Hepatocyte (in vitro differentiated cells): ENCODE data around the gene SRSF8. TPM values are rescaled to one million over a fixed set of nuclear protein-coding genes. Genes with fewer than 3 reads are reported as not detected.
"Not testable (repeated sequence)": the region's sequence is repeated elsewhere in the genome, so short reads cannot be mapped to it uniquely, and the experiment has no call there.

Experiments
- DNase-seq: peaks from one replicate; pipeline ENCODE4 v3.0.0-alpha.2; 2016; ENCODE audit warnings: low spot score
- H2AFZ ChIP-seq: fragments of 200-600 bp; sonication (generic); 2 replicates; pipeline ENCODE4 v1.6.0; 2016; ENCODE audit warnings: antibody characterized with exemption, mild to moderate bottlenecking
- H3K27ac ChIP-seq: fragments of 200-600 bp; sonication (generic); 2 replicates; pipeline ENCODE4 v1.5.1; 2016; ENCODE audit warnings: mild to moderate bottlenecking
- H3K27me3 ChIP-seq: fragments of 200-600 bp; sonication (generic); 2 replicates; pipeline ENCODE4 v1.6.1; 2016
- H3K36me3 ChIP-seq: fragments of 200-600 bp; sonication (generic); replicated peaks from 2 replicates; pipeline ENCODE4 v1.5.1; 2016; ENCODE audit warnings: low read depth; ENCODE audit not compliant: insufficient read depth
- H3K4me1 ChIP-seq: fragments of 200-600 bp; sonication (generic); 2 replicates; pipeline ENCODE4 v1.5.1; 2016; ENCODE audit warnings: mild to moderate bottlenecking, moderate library complexity; ENCODE audit not compliant: insufficient read depth
- H3K4me2 ChIP-seq: fragments of 200-600 bp; sonication (generic); 2 replicates; pipeline ENCODE4 v1.6.0; 2016
- H3K4me3 ChIP-seq: fragments of 200-600 bp; sonication (generic); 2 replicates; pipeline ENCODE4 v1.5.1; 2016; ENCODE audit warnings: mild to moderate bottlenecking
- H3K79me2 ChIP-seq: fragments of 200-600 bp; sonication (generic); 2 replicates; pipeline ENCODE4 v1.6.0; 2017; ENCODE audit warnings: mild to moderate bottlenecking
- H3K9me2 ChIP-seq: fragments of 200-600 bp; sonication (generic); replicated peaks from 2 replicates; pipeline ENCODE4 v1.6.0; 2017; ENCODE audit warnings: mild to moderate bottlenecking; ENCODE audit not compliant: insufficient read depth
- H3K9me3 ChIP-seq: fragments of 200-600 bp; sonication (generic); 2 replicates; pipeline ENCODE4 v1.5.1; 2016; ENCODE audit warnings: low read depth, mild to moderate bottlenecking
- H4K20me1 ChIP-seq: fragments of 200-600 bp; sonication (generic); 2 replicates; pipeline ENCODE4 v1.6.0; 2016; ENCODE audit warnings: mild to moderate bottlenecking; ENCODE audit not compliant: insufficient read depth, poor library complexity, severe bottlenecking
- CTCF ChIP-seq: fragments of 200-600 bp; sonication (generic); IDR thresholded peaks from 2 replicates; pipeline ENCODE4 v1.5.1; 2016; ENCODE audit warnings: antibody characterized with exemption, mild to moderate bottlenecking; ENCODE audit not compliant: poor library complexity
- EZH2 ChIP-seq: fragments of 200-600 bp; sonication (generic); IDR thresholded peaks from 2 replicates; pipeline ENCODE4 v1.6.1; 2016; ENCODE audit warnings: antibody characterized with exemption, mild to moderate bottlenecking, borderline replicate concordance
- EZH2phosphoT487 ChIP-seq: fragments of 200-600 bp; sonication (generic); IDR thresholded peaks from one replicate; pipeline ENCODE4 v1.6.1; 2018; ENCODE audit warnings: antibody characterized with exemption, mild to moderate bottlenecking, low read depth, moderate library complexity; ENCODE audit not compliant: unreplicated experiment, severe bottlenecking
- WGBS: methylation state at CpG from one replicate; pipeline ENCODE4 v1.1.6; 2016; ENCODE audit warnings: low lambda C conversion rate; ENCODE audit errors: missing lambda C conversion rate; 5-methylcytosine and 5-hydroxymethylcytosine counted together
- polyA plus RNA-seq: library from polyadenylated mRNA; unstranded; fragments of >200 nt; fragmentation: Nextera tagmentation; extraction: Ambion mirVana; gene quantifications from 2 replicates; pipeline ENCODE4 v1.2.1, GENCODE V29; 2016
- total RNA-seq: library from RNA; depleted of rRNA; stranded (reverse); fragments of >200 nt; gene quantifications from 2 replicates; pipeline ENCODE4 v1.2.3, GENCODE V29; 2014

Gene SRSF8
- total and polyA plus RNA-seq, 2 experiments from 2014 or later, result 48.2 to 52.0 TPM

- Histone ChIP-seq H3K4me2 (no peak overlapping the region), H3K36me3 (no peaks in the 10 kb centered on the region), H4K20me1 (no peaks in the 10 kb centered on the region), H3K4me3 (no peak overlapping the region), H2AFZ (no peak overlapping the region), H3K27me3 (no peaks in the 10 kb centered on the region), H3K4me1 (no peaks in the 10 kb centered on the region), H3K9me3 (no peaks in the 10 kb centered on the region), H3K79me2 (no peaks in the 10 kb centered on the region), H3K9me2 (no peaks in the 10 kb centered on the region), H3K27ac (no peak overlapping the region)
- WGBS, result 62% methylated on average over 3 of the region's 3 CpGs
- TF ChIP-seq EZH2phosphoT487 (no peak), CTCF (no peak), EZH2 (no peak)
- DNase-seq, result no peak
Measured at GRCh38 chr11:95028357-95028756, 38.4 kb upstream of the SRSF8 start.

GRCh38 chr11:95033051-95033450 lies 33.7 kb upstream of the SRSF8 start:
- WGBS, result 100% methylated on average over 1 of the region's 1 CpG
- H4K20me1 ChIP-seq, result no peaks in the 10 kb centered on the region
- H3K9me3 ChIP-seq, result no peaks in the 10 kb centered on the region
- H3K27ac ChIP-seq, result no peak overlapping the region
- DNase-seq, result no peak
- H3K4me1 ChIP-seq, result no peaks in the 10 kb centered on the region
- H3K36me3 ChIP-seq, result no peaks in the 10 kb centered on the region
- H3K79me2 ChIP-seq, result no peaks in the 10 kb centered on the region
- no peak overlapping the region for H3K4me3 ChIP-seq
- H2AFZ ChIP-seq, result no peak overlapping the region
- no peaks in the 10 kb centered on the region for H3K27me3 ChIP-seq
- no peaks in the 10 kb centered on the region for H3K9me2 ChIP-seq
- no peak for TF ChIP-seq CTCF
- TF ChIP-seq EZH2, result no peak
- TF ChIP-seq EZH2phosphoT487, result no peak
- H3K4me2 ChIP-seq, result no peak overlapping the region

GRCh38 chr11:95035316-95035715 lies 31.4 kb upstream of the SRSF8 start:
- no peaks in the 10 kb centered on the region for H3K9me2 ChIP-seq
- H3K4me1 ChIP-seq, result no peaks in the 10 kb centered on the region
- H4K20me1 ChIP-seq, result no peaks in the 10 kb centered on the region
- no peak for TF ChIP-seq EZH2
- no peak for TF ChIP-seq EZH2phosphoT487
- TF ChIP-seq CTCF, result no peak
- no peak overlapping the region for H3K4me2 ChIP-seq
- no peak for DNase-seq
- no peak overlapping the region for H3K4me3 ChIP-seq
- no peaks in the 10 kb centered on the region for H3K9me3 ChIP-seq
- H3K27me3 ChIP-seq, result no peaks in the 10 kb centered on the region
- no peaks in the 10 kb centered on the region for H3K79me2 ChIP-seq
- no peak overlapping the region for H2AFZ ChIP-seq
- 72% methylated on average over 2 of the region's 2 CpGs for WGBS
- no peaks in the 10 kb centered on the region for H3K36me3 ChIP-seq
- no peak overlapping the region for H3K27ac ChIP-seq

- not testable (repeated sequence) for H4K20me1 ChIP-seq, H3K9me2 ChIP-seq, H3K27me3 ChIP-seq, DNase-seq, H3K9me3 ChIP-seq, H3K36me3 ChIP-seq, H3K4me1 ChIP-seq, H3K4me3 ChIP-seq, H3K27ac ChIP-seq, H3K4me2 ChIP-seq, H3K79me2 ChIP-seq, H2AFZ ChIP-seq
- 99% methylated on average over 58 of the region's 71 CpGs for WGBS
Measured at GRCh38 chr11:95037356-95038035, 29.2 kb upstream of the SRSF8 start.
